BLaER1 treated with 17β-estradiol and CSF1 and Interleukin-3, amounts not matched to agents 10 nM and 100 nM (cell line): ENCODE data around the gene TCEANC.

Experiments
- H3K27ac ChIP-seq, 11 experiments: shearing (Covaris generic); formaldehyde crosslinking; 2 replicates each; pipeline ENCODE4 v1.8.1; 2022
- H3K27me3 ChIP-seq, 11 experiments: shearing (Covaris generic); formaldehyde crosslinking; 2 replicates each; pipeline ENCODE4 v1.8.1; 2022
- H3K36me3 ChIP-seq, 11 experiments: shearing (Covaris generic); formaldehyde crosslinking; 2 replicates each; pipeline ENCODE4 v1.8.1; 2022
- H3K4me1 ChIP-seq, 10 experiments: shearing (Covaris generic); formaldehyde crosslinking; 2 replicates each; pipeline ENCODE4 v1.8.1; 2022
- H3K4me2 ChIP-seq, 11 experiments: shearing (Covaris generic); formaldehyde crosslinking; 2 replicates each; pipeline ENCODE4 v1.8.1; 2022
- H3K4me3 ChIP-seq, 10 experiments: shearing (Covaris generic); formaldehyde crosslinking; 2 replicates each; pipeline ENCODE4 v1.8.1; 2022
- H3K9ac ChIP-seq, 11 experiments: shearing (Covaris generic); formaldehyde crosslinking; 2 replicates each; pipeline ENCODE4 v1.8.1; 2022
- H3K9me3 ChIP-seq, 11 experiments: shearing (Covaris generic); formaldehyde crosslinking; replicated peaks in 1 of 11; 2 replicates each; pipeline ENCODE4 v1.8.1; 2022
- H4K20me1 ChIP-seq, 11 experiments: shearing (Covaris generic); formaldehyde crosslinking; 2 replicates each; pipeline ENCODE4 v1.8.1; 2022
- Cebpa-rat ChIP-seq, 11 experiments: shearing (Covaris generic); IDR thresholded peaks; 2 replicates each; pipeline ENCODE4 v1.8.1; 2022

The TCEANC gene

DNA sequence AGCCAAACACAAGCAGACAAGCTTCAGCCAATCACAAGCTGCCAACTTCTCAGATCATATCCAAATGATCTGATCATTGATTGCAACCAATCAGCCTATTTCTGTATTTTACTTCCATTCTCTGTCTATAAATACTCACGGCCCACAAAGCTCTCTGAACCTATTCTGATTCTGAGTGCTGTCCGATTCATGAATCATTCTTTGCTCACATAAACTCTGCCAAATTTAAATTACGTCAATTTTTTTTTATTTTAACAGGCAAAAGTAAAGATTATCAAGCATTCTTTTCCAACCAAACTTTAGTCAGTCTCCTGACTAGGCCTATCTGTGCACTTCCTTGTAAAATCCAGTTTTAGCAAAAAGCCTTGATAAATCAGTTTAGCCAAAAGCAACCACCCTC lies 1.8 kb upstream of the TCEANC start:
- H3K27me3 ChIP-seq = peaks cover 87 to 97% (median 94%) of the 10 kb centered on the region in 11 experiments
- H3K4me3 ChIP-seq = no peak overlapping the region
- TF ChIP-seq Cebpa-rat (IDR thresholded peaks at IDR 0.05) = no peak
- peaks cover 0 to 21% (median 0%) of the 10 kb centered on the region in 11 experiments; a peak in 7 of 22 replicates for H3K9me3 ChIP-seq
- H3K4me2 ChIP-seq = no peak overlapping the region
- H3K4me1 ChIP-seq = peaks cover 16 to 28% (median 23%) of the 10 kb centered on the region in 10 experiments
- no peak overlapping the region for H3K27ac ChIP-seq
- no peak overlapping the region for H3K9ac ChIP-seq
- peaks cover 38 to 80% (median 52%) of the 10 kb centered on the region in 11 experiments; a peak in 20 of 22 replicates for H4K20me1 ChIP-seq
- no peaks in the 10 kb centered on the region for H3K36me3 ChIP-seq

DNA sequence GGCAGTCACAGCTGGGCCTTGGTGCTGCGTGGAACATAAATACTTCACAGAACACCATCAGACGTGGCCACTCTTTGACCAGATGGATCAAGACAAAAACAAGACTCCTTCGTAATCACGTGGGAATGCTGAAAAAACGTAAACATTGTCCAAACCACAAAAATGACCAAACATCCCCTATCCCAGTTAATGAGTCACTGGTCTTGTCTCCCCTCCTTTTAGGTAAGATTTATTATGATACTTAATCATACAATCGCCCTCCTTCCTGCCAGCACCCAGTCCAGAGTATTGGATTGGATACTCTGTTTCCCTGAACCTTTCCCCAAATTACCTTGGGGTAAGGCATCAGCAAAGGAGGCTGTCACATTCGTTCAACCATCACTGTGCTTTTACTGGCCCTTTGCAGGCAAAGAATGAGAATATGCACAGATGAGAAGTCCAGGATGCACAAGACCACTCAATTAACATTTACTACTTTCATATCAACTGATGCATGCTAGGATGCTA lies 601 bp upstream of the TCEANC start:
- TF ChIP-seq Cebpa-rat (IDR thresholded peaks at IDR 0.05) = no peak
- Histone ChIP-seq H3K4me3 (peak overlapping the region; percentile 58 to 75 (median 68)), H3K27ac (peak overlapping the region in 10 of 11 experiments; percentile 9 to 85 (median 60); a peak in 19 of 22 replicates), H4K20me1 (peaks cover 37 to 87% (median 53%) of the 10 kb centered on the region in 11 experiments; a peak in 20 of 22 replicates), H3K4me2 (peak overlapping the region; percentile 71 to 94 (median 87)), H3K4me1 (peaks cover 16 to 28% (median 23%) of the 10 kb centered on the region in 10 experiments), H3K36me3 (no peaks in the 10 kb centered on the region), H3K27me3 (peaks cover 87 to 97% (median 94%) of the 10 kb centered on the region in 11 experiments), H3K9ac (peak overlapping the region in 10 of 11 experiments; percentile 21 to 82 (median 80); a peak in 21 of 22 replicates), H3K9me3 (peaks cover 0 to 21% (median 0%) of the 10 kb centered on the region in 11 experiments; a peak in 7 of 22 replicates)

DNA sequence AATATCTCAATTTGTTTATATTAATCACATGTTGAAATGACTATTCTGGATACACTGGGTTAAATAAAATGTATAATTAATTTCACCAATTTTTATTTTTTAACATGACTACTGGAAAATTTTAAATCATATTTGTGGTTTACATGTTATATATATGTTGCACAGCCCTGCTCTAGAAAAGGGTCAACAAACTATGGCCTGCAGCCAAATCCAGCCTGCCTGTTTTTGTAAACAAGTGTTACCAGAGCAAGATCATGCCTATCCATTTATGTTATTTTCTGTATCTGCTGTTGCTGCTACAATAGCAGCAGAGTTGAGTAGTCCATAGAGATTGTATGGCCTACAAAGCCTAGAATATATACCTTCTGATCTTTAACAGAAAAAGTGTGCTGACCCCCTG lies 1.2 kb downstream of the TCEANC start:
- H3K4me2 ChIP-seq = peak overlapping the region; percentile 71 to 94 (median 87); a peak in 20 of 22 replicates
- peak overlapping the region in 6 of 11 experiments; percentile 69 to 85 (median 78); a peak in 6 of 22 replicates for H3K27ac ChIP-seq
- peaks cover 0 to 3% (median 0%) of the 10 kb centered on the region in 11 experiments; a peak in 3 of 22 replicates for H3K9me3 ChIP-seq
- TF ChIP-seq Cebpa-rat (IDR thresholded peaks at IDR 0.05) = no peak
- H3K9ac ChIP-seq = peak overlapping the region in 6 of 11 experiments; percentile 76 to 82 (median 80); a peak in 8 of 22 replicates
- H3K36me3 ChIP-seq = no peaks in the 10 kb centered on the region
- peak overlapping the region; percentile 58 to 75 (median 68); a peak in 17 of 20 replicates for H3K4me3 ChIP-seq
- peaks cover 32 to 78% (median 51%) of the 10 kb centered on the region in 11 experiments; a peak in 20 of 22 replicates for H4K20me1 ChIP-seq
- H3K27me3 ChIP-seq = peaks cover 80 to 94% (median 89%) of the 10 kb centered on the region in 11 experiments
- H3K4me1 ChIP-seq = peaks cover 20 to 30% (median 25%) of the 10 kb centered on the region in 10 experiments

DNA sequence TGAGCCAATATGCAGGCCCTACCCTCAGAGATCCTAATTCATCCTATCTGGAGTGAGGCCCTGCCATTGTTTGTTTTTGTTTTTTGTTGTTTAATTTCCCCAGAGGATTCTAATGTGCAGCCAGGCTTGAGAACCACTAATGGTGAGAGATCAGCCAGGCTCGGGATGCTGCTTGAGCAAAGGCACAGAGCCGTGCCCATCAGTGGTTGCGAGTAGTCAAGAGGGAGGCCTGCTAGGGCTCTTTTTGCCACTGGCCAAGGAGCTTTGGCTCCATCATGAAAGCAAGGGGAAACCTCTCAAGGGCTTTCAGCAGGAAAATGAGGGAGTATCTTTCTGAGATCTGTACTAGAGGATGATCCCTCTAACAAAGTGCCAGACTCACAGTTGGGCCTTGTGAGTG lies 2.7 kb downstream of the TCEANC start:
- peaks cover 21 to 33% (median 26%) of the 10 kb centered on the region in 10 experiments for H3K4me1 ChIP-seq
- H3K9ac ChIP-seq = peak overlapping the region in 1 of 11 experiments; percentile 27; a peak in 1 of 22 replicates
- H3K36me3 ChIP-seq = peaks cover 0 to 4% (median 0%) of the 10 kb centered on the region in 11 experiments; a peak in 1 of 22 replicates
- H3K4me3 ChIP-seq = no peak overlapping the region
- TF ChIP-seq Cebpa-rat (IDR thresholded peaks at IDR 0.05) = no peak
- H3K4me2 ChIP-seq = peak overlapping the region in 1 of 11 experiments; percentile 8; a peak in 1 of 22 replicates
- H3K9me3 ChIP-seq = no peaks in the 10 kb centered on the region
- 0 out of 22 replicates have a peak overlapping the region, but pooled peaks of 1 of the 11 experiments have one; percentile 0 for H3K27ac ChIP-seq
- peaks cover 25 to 64% (median 45%) of the 10 kb centered on the region in 11 experiments; a peak in 20 of 22 replicates for H4K20me1 ChIP-seq
- peaks cover 78 to 94% (median 88%) of the 10 kb centered on the region in 11 experiments for H3K27me3 ChIP-seq

DNA sequence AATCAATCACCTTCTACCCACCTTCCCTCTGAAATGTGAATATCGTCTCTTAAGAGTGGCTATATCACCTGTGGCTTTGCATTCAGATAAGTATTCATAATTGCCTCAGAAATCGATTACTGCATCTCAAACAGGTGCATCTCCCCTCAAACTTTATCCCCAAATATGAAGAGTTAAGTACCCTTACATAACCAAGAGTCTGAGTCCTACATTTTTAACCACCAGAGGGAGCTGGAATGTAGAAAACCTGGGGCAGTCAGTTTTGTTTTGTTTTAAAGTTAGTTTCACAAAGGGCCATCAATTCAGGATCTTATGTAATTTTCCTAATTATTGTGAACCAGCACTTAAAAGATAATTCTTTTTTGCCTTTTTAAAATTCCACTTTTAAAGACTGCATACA lies 5.7 kb downstream of the TCEANC start:
- no peak for TF ChIP-seq Cebpa-rat (IDR thresholded peaks at IDR 0.05)
- Histone ChIP-seq H3K27ac (peak overlapping the region in 8 of 11 experiments; percentile 6 to 70 (median 55); a peak in 14 of 22 replicates), H3K9ac (peak overlapping the region in 4 of 11 experiments; percentile 32 to 53 (median 45); a peak in 6 of 22 replicates), H3K4me2 (peak overlapping the region in 5 of 11 experiments; percentile 7 to 34 (median 21); a peak in 2 of 22 replicates), H3K4me1 (peaks cover 11 to 42% (median 18%) of the 10 kb centered on the region in 10 experiments), H3K27me3 (peaks cover 85 to 98% (median 94%) of the 10 kb centered on the region in 11 experiments), H4K20me1 (peaks cover 13 to 46% (median 25%) of the 10 kb centered on the region in 11 experiments; a peak in 19 of 22 replicates), H3K36me3 (peaks cover 0 to 11% (median 0%) of the 10 kb centered on the region in 11 experiments; a peak in 6 of 22 replicates), H3K9me3 (0 out of 22 replicates have a peak, but pooled peaks cover 0 to under 1% (median 0%) of the 10 kb centered on the region in 11 experiments), H3K4me3 (no peak overlapping the region)

DNA sequence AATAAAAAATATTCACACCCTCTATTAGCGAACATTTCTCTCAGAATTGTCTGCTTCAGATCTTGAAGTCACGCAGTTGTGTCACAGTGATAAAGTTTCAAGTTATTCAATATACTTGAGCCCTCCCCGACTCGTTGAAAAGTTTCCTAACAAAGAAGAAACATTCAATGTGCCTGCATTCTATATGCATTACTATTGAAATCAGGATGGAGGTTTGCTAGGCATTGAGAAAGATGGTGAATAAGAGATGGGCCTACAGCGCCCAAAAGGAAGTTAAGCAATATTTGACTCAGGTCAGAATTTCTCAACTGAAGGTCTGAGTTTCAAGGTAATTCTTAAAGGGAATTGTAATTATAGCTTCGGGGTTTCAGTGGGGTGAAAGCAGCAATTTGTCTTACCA lies 6.1 kb downstream of the TCEANC start:
- peak overlapping the region in 5 of 11 experiments; percentile 26 to 53 (median 40); a peak in 6 of 22 replicates for H3K9ac ChIP-seq
- 0 out of 22 replicates have a peak, but pooled peaks cover 0 to 4% (median 0%) of the 10 kb centered on the region in 11 experiments for H3K9me3 ChIP-seq
- H4K20me1 ChIP-seq = peaks cover 10 to 42% (median 22%) of the 10 kb centered on the region in 11 experiments; a peak in 18 of 22 replicates
- H3K4me3 ChIP-seq = no peak overlapping the region
- H3K4me1 ChIP-seq = peaks cover 6 to 42% (median 15%) of the 10 kb centered on the region in 10 experiments
- H3K27me3 ChIP-seq = peaks cover 85 to 98% (median 94%) of the 10 kb centered on the region in 11 experiments
- peaks cover 0 to 16% (median 0%) of the 10 kb centered on the region in 11 experiments; a peak in 6 of 22 replicates for H3K36me3 ChIP-seq
- peak overlapping the region in 8 of 11 experiments; percentile 6 to 70 (median 55); a peak in 14 of 22 replicates for H3K27ac ChIP-seq
- peak overlapping the region in 7 of 11 experiments; percentile 7 to 44 (median 29); a peak in 8 of 22 replicates for H3K4me2 ChIP-seq
- peak in 2 of 11 experiments; percentile 34 to 49; a peak in 2 of 22 replicates for TF ChIP-seq Cebpa-rat (IDR thresholded peaks at IDR 0.05)

DNA sequence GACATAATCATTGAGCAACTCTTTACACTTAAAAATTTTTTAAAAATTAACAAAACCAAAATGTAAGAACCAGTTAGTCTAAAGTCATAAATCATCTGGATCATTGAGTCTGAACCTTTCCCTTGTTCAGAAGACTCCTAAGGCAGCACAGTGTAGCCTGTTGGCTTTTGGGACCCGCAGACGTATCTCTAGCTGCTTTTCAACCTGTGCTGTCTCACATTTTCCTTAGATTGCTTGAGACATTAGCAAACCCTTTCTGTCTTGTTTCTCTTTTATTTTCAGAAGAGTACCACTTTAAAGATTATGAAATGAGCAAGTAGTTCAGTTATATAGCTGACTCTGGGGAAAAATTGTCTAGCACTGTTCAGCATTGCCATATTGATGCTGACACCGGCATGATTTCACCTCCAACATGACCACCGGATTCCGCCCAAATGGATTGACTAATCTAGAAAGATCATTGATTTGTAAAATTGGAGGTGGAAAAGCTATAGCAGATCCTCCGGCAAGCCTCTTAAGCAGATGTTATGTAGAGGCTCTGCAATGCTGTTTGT lies 8.9 kb downstream of the TCEANC start:
- Histone ChIP-seq H4K20me1 (peaks cover 0 to 24% (median 5%) of the 10 kb centered on the region in 11 experiments; a peak in 10 of 22 replicates), H3K4me1 (peaks cover 0 to 63% (median 4%) of the 10 kb centered on the region in 10 experiments; a peak in 9 of 20 replicates), H3K9me3 (0 out of 22 replicates have a peak, but pooled peaks cover 0 to 4% (median 0%) of the 10 kb centered on the region in 11 experiments), H3K36me3 (peaks cover 0 to 16% (median 0%) of the 10 kb centered on the region in 11 experiments; a peak in 6 of 22 replicates), H3K4me3 (no peak overlapping the region), H3K27me3 (peaks cover 85 to 98% (median 94%) of the 10 kb centered on the region in 11 experiments), H3K4me2 (peak overlapping the region in 1 of 11 experiments; percentile 14; a peak in 1 of 22 replicates), H3K9ac (peak overlapping the region in 1 of 11 experiments; percentile 34; a peak in 1 of 22 replicates), H3K27ac (no peak overlapping the region)
- TF ChIP-seq Cebpa-rat (IDR thresholded peaks at IDR 0.05) = no peak

DNA sequence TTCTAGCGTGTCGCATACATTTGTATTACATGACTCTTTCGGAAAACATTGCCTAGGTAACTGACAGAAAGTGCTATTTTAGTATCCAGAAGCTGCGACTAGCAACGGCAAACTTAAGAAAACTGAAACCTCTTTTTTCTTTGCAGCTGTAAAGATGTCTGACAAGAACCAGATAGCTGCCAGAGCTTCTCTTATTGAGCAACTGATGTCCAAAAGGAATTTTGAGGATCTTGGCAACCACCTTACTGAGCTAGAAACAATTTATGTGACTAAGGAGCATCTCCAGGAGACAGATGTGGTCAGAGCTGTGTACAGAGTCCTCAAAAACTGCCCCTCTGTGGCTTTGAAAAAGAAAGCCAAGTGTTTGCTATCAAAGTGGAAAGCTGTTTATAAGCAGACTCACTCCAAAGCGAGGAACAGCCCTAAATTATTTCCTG lies 9.4 kb downstream of the TCEANC start:
- no peak for TF ChIP-seq Cebpa-rat (IDR thresholded peaks at IDR 0.05)
- Histone ChIP-seq H4K20me1 (peaks cover 0 to 24% (median 5%) of the 10 kb centered on the region in 11 experiments; a peak in 11 of 22 replicates), H3K9ac (no peak overlapping the region), H3K27ac (no peak overlapping the region), H3K4me2 (0 out of 22 replicates have a peak overlapping the region, but pooled peaks of 1 of the 11 experiments have one; percentile 14), H3K9me3 (0 out of 22 replicates have a peak, but pooled peaks cover 0 to 4% (median 0%) of the 10 kb centered on the region in 11 experiments), H3K36me3 (peaks cover 0 to 16% (median 0%) of the 10 kb centered on the region in 11 experiments; a peak in 6 of 22 replicates), H3K4me1 (peaks cover 0 to 68% (median 4%) of the 10 kb centered on the region in 10 experiments; a peak in 9 of 20 replicates), H3K27me3 (peaks cover 87 to 98% (median 94%) of the 10 kb centered on the region in 11 experiments), H3K4me3 (no peak overlapping the region)
